Measurements from ENCODE around the gene EDC3. TPM values are rescaled to one million over a fixed set of nuclear protein-coding genes. Genes with fewer than 3 reads are reported as not detected.

EDC3 gene
- total RNA-seq, 1 experiment from 2014 or later, result 62.6 TPM

- H3K36me3 ChIP-seq (ENCODE audit: insufficient read depth, low read length, poor library complexity, severe bottlenecking), result peaks cover 4% of the 10 kb centered on the region
- no peaks in the 10 kb centered on the region for H3K27me3 ChIP-seq (replicated peaks; ENCODE audit: insufficient read depth, low read depth, low read length, poor library complexity)
- CTCF ChIA-PET, result no interaction called here
These were observed 38.0 kb downstream of the EDC3 start for GRCh38 chr15:74657846-74658245.

DNA sequence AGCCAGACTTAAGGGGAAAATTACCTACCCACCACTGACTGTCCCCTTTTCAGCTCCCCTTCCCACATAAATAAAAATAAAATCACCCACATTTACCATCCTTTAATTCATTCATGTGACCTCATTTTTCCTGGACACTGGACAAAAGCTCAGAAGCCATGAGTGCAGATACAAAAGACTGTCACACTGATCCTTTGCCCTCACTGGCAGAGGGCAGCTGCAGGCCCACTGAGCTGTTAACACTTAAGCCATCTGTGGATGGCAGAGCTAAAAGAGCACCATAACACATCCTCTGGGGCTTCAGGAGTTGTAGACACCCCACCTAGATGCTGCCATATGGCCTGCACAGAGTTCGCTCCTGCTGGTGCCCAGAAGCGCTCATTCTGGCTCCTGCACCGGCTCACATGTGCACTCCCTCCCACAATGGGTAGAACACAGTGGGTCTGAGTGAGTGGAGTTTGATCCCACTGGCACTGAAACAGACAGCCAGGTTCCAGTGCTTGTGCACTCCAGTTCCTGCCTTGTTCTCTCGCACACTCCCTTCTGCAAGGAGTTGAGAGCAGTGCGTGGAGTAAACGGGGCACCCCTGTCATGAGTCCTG, 38.8 kb downstream of the EDC3 start:
- no peak for DNase-seq (ENCODE audit: low spot score)
- Histone ChIP-seq H3K9me3 (ENCODE audit: low read depth, low read length, poor library complexity, severe bottlenecking) (no peaks in the 10 kb centered on the region), H3K4me1 (ENCODE audit: insufficient read depth, low read length, poor library complexity, severe bottlenecking) (peaks cover 14% of the 10 kb centered on the region), H3K4me3 (ENCODE audit: low read depth, low read length, poor library complexity, severe bottlenecking) (no peak overlapping the region), H3K27me3 (replicated peaks; ENCODE audit: insufficient read depth, low read depth, low read length, poor library complexity) (no peaks in the 10 kb centered on the region), H3K27ac (ENCODE audit: low read depth, low read length, poor library complexity, severe bottlenecking) (no peak overlapping the region), H3K36me3 (ENCODE audit: insufficient read depth, low read length, poor library complexity, severe bottlenecking) (peaks cover 4% of the 10 kb centered on the region)
- TF ChIP-seq, protein P1, sequence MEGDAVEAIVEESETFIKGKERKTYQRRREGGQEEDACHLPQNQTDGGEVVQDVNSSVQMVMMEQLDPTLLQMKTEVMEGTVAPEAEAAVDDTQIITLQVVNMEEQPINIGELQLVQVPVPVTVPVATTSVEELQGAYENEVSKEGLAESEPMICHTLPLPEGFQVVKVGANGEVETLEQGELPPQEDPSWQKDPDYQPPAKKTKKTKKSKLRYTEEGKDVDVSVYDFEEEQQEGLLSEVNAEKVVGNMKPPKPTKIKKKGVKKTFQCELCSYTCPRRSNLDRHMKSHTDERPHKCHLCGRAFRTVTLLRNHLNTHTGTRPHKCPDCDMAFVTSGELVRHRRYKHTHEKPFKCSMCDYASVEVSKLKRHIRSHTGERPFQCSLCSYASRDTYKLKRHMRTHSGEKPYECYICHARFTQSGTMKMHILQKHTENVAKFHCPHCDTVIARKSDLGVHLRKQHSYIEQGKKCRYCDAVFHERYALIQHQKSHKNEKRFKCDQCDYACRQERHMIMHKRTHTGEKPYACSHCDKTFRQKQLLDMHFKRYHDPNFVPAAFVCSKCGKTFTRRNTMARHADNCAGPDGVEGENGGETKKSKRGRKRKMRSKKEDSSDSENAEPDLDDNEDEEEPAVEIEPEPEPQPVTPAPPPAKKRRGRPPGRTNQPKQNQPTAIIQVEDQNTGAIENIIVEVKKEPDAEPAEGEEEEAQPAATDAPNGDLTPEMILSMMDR (conservative IDR thresholded peaks at IDR 0.05; ENCODE audit: low read depth, low read length), result no peak
- no peak for TF ChIP-seq EZH2 (IDR thresholded peaks at IDR 0.05; ENCODE audit: borderline replicate concordance, low read depth, low read length, poor library complexity, severe bottlenecking)
- ChIA-PET CTCF (no interaction called here), POLR2A (ENCODE audit: low non-redundant PET) (no interaction called here)
- intact Hi-C loops (cut with micrococcal nuclease; ENCODE audit: unreplicated experiment), result no loop called here
- no TSS peak for BruUV-seq (replicated peaks)

More at GRCh38 chr15:74657846-74658245, 38.0 kb downstream of the EDC3 start:
- no peak overlapping the region for H3K27ac ChIP-seq (ENCODE audit: low read depth, low read length, poor library complexity, severe bottlenecking)
- BruUV-seq (replicated peaks), result no TSS peak
- H3K9me3 ChIP-seq (ENCODE audit: low read depth, low read length, poor library complexity, severe bottlenecking), result no peaks in the 10 kb centered on the region
- peaks cover 14% of the 10 kb centered on the region for H3K4me1 ChIP-seq (ENCODE audit: insufficient read depth, low read length, poor library complexity, severe bottlenecking)
- no peak for DNase-seq (ENCODE audit: low spot score)
- intact Hi-C loops (cut with micrococcal nuclease; ENCODE audit: unreplicated experiment), result no loop called here
- no peak for TF ChIP-seq EZH2 (IDR thresholded peaks at IDR 0.05; ENCODE audit: borderline replicate concordance, low read depth, low read length, poor library complexity, severe bottlenecking)
- TF ChIP-seq, protein P1 (conservative IDR thresholded peaks at IDR 0.05; ENCODE audit: low read depth, low read length), result no peak
- POLR2A ChIA-PET (ENCODE audit: low non-redundant PET), result no interaction called here
- no peak overlapping the region for H3K4me3 ChIP-seq (ENCODE audit: low read depth, low read length, poor library complexity, severe bottlenecking)

- intact Hi-C loops (cut with micrococcal nuclease; ENCODE audit: unreplicated experiment), result no loop called here
- no peak for TF ChIP-seq EZH2 (IDR thresholded peaks at IDR 0.05; ENCODE audit: borderline replicate concordance, low read depth, low read length, poor library complexity, severe bottlenecking)
- TF ChIP-seq, protein P1 (conservative IDR thresholded peaks at IDR 0.05; ENCODE audit: low read depth, low read length), result no peak
- Histone ChIP-seq H3K4me1 (ENCODE audit: insufficient read depth, low read length, poor library complexity, severe bottlenecking) (peaks cover 14% of the 10 kb centered on the region), H3K27ac (ENCODE audit: low read depth, low read length, poor library complexity, severe bottlenecking) (peak overlapping the region; percentile 4), H3K4me3 (ENCODE audit: low read depth, low read length, poor library complexity, severe bottlenecking) (no peak overlapping the region), H3K27me3 (replicated peaks; ENCODE audit: insufficient read depth, low read depth, low read length, poor library complexity) (no peaks in the 10 kb centered on the region), H3K36me3 (ENCODE audit: insufficient read depth, low read length, poor library complexity, severe bottlenecking) (peaks cover 4% of the 10 kb centered on the region), H3K9me3 (ENCODE audit: low read depth, low read length, poor library complexity, severe bottlenecking) (no peaks in the 10 kb centered on the region)
- BruUV-seq (replicated peaks), result no TSS peak
- peak; percentile 60 for DNase-seq (ENCODE audit: low spot score)
- CTCF ChIA-PET, result no interaction called here
- POLR2A ChIA-PET (ENCODE audit: low non-redundant PET), result no interaction called here
These were observed 40.4 kb downstream of the EDC3 start for GRCh38 chr15:74655424-74655823.

Data from A673 (cell line).